H9 (cell line): Measurements from ENCODE around the gene SETD3. TPM values are rescaled to one million over a fixed set of nuclear protein-coding genes. Genes with fewer than 3 reads are reported as not detected.

Source experiments
- DNase-seq: peaks from one replicate; pipeline ENCODE4 v3.0.0-alpha.2; 2017
- H2AFZ ChIP-seq: one replicate; pipeline ENCODE4 v1.6.1; 2013; ENCODE audit warnings: mild to moderate bottlenecking, low read length, control low read depth, moderate library complexity
- H2AK5ac ChIP-seq: 2 replicates; pipeline ENCODE4 v1.6.1; 2013; ENCODE audit warnings: low read length, control low read depth, mixed read lengths; ENCODE audit not compliant: insufficient read length
- H2BK120ac ChIP-seq: one replicate; pipeline ENCODE4 v1.6.1; 2013; ENCODE audit warnings: low read depth, mild to moderate bottlenecking, low read length, control low read depth, inconsistent platforms; ENCODE audit not compliant: poor library complexity, severe bottlenecking
- H2BK12ac ChIP-seq: 2 replicates; pipeline ENCODE4 v1.6.1; 2013; ENCODE audit warnings: low read length, control low read depth, mixed read lengths, low read depth; ENCODE audit not compliant: insufficient read length
- H2BK15ac ChIP-seq: 2 replicates; pipeline ENCODE4 v1.6.1; 2013; ENCODE audit warnings: low read depth, low read length, control low read depth
- H2BK20ac ChIP-seq: one replicate; pipeline ENCODE4 v1.6.1; 2013; ENCODE audit warnings: low read depth, mild to moderate bottlenecking, low read length, control low read depth, inconsistent platforms; ENCODE audit not compliant: poor library complexity, severe bottlenecking
- H2BK5ac ChIP-seq: 2 replicates; pipeline ENCODE4 v1.6.1; 2013; ENCODE audit warnings: low read length, control low read depth, mixed read lengths; ENCODE audit not compliant: insufficient read length
- H3K14ac ChIP-seq: 2 replicates; pipeline ENCODE4 v1.6.1; 2013; ENCODE audit warnings: low read length, control low read depth; ENCODE audit not compliant: insufficient read depth
- H3K18ac ChIP-seq: 2 replicates; pipeline ENCODE4 v1.6.1; 2013; ENCODE audit warnings: low read depth, mild to moderate bottlenecking, mixed read lengths, low read length, control low read depth; ENCODE audit not compliant: insufficient read length
- H3K23ac ChIP-seq: 2 replicates; pipeline ENCODE4 v1.6.1; 2013; ENCODE audit warnings: low read length, control low read depth, mixed read lengths, low read depth; ENCODE audit not compliant: insufficient read length
- H3K23me2 ChIP-seq: 2 replicates; pipeline ENCODE4 v1.6.1; 2013; ENCODE audit warnings: low read depth, mild to moderate bottlenecking, mixed read lengths, low read length, control low read depth; ENCODE audit not compliant: insufficient read length, poor library complexity, severe bottlenecking
- H3K27ac ChIP-seq: 2 replicates; pipeline ENCODE4 v1.5.1; 2013; ENCODE audit warnings: low read length, control low read depth, mixed read lengths, low read depth; ENCODE audit not compliant: insufficient read length
- H3K27me3 ChIP-seq: 2 replicates; pipeline ENCODE4 v1.6.1; 2013; ENCODE audit warnings: low read length, control low read depth, inconsistent platforms; ENCODE audit not compliant: insufficient read depth
- H3K4ac ChIP-seq: 2 replicates; pipeline ENCODE4 v1.6.1; 2013; ENCODE audit warnings: low read depth, mild to moderate bottlenecking, control low read depth, inconsistent platforms, low read length, moderate library complexity
- H3K4me1 ChIP-seq: 2 replicates; pipeline ENCODE4 v1.6.1; 2013; ENCODE audit warnings: low read length, control low read depth, inconsistent platforms; ENCODE audit not compliant: insufficient read depth
- H3K4me2 ChIP-seq: 2 replicates; pipeline ENCODE4 v1.6.1; 2013; ENCODE audit warnings: low read length, control low read depth, mixed read lengths; ENCODE audit not compliant: insufficient read length, insufficient read depth
- H3K56ac ChIP-seq: 2 replicates; pipeline ENCODE4 v1.6.1; 2013; ENCODE audit warnings: low read depth, mild to moderate bottlenecking, mixed read lengths, low read length, control low read depth; ENCODE audit not compliant: insufficient read length
- H3K79me1 ChIP-seq: 2 replicates; pipeline ENCODE4 v1.6.1; 2013; ENCODE audit warnings: low read depth, mild to moderate bottlenecking, moderate library complexity, low read length, control low read depth, inconsistent platforms; ENCODE audit not compliant: insufficient read depth, poor library complexity, severe bottlenecking
- H3K79me2 ChIP-seq: 2 replicates; pipeline ENCODE4 v1.6.1; 2013; ENCODE audit warnings: low read length, control low read depth, inconsistent platforms; ENCODE audit not compliant: insufficient read depth
- H3K9ac ChIP-seq: 2 replicates; pipeline ENCODE4 v1.6.1; 2013; ENCODE audit warnings: low read length, control low read depth, mixed read lengths; ENCODE audit not compliant: insufficient read length; ENCODE audit errors: extremely low read depth
- H3K9me3 ChIP-seq: one replicate; pipeline ENCODE4 v1.6.1; 2013; ENCODE audit warnings: low read depth, low read length, inconsistent platforms; ENCODE audit not compliant: control insufficient read depth
- H3T11ph ChIP-seq: one replicate; pipeline ENCODE4 v1.6.1; 2013; ENCODE audit warnings: mild to moderate bottlenecking, low read length, control low read depth, inconsistent platforms
- H4K20me1 ChIP-seq: one replicate; pipeline ENCODE4 v1.6.1; 2013; ENCODE audit not compliant: control insufficient read depth, insufficient read length, insufficient read depth
- H4K5ac ChIP-seq: 2 replicates; pipeline ENCODE4 v1.6.1; 2013; ENCODE audit warnings: low read depth, mild to moderate bottlenecking, mixed read lengths, low read length, control low read depth; ENCODE audit not compliant: insufficient read length
- H4K8ac ChIP-seq: replicated peaks from 2 replicates; pipeline ENCODE4 v1.6.1; 2013; ENCODE audit warnings: low read length, control low read depth, mixed read lengths, low read depth; ENCODE audit not compliant: insufficient read length
- H4K91ac ChIP-seq: 2 replicates; pipeline ENCODE4 v1.6.1; 2013; ENCODE audit warnings: low read depth, mild to moderate bottlenecking, moderate library complexity, mixed read lengths, low read length, control low read depth; ENCODE audit not compliant: insufficient read length
- H3K27ac Mint-ChIP-seq, 3 experiments: 2 replicates in 2 of 3; 3 replicates in 1 of 3; pipeline ENCODE4 v1.8.0; 2020 to 2021; ENCODE audit warnings: mixed read lengths in 3 of 3, mild to moderate bottlenecking in 1 of 3, moderate library complexity in 1 of 3
- H3K27me3 Mint-ChIP-seq: 2 replicates; pipeline ENCODE4 v1.8.0; 2021; ENCODE audit warnings: low read depth, mild to moderate bottlenecking, moderate library complexity, mixed read lengths
- H3K36me3 Mint-ChIP-seq, 3 experiments: 2 replicates in 2 of 3; 3 replicates in 1 of 3; pipeline ENCODE4 v1.8.0; 2020 to 2021; ENCODE audit warnings: low read depth in 3 of 3, mixed read lengths in 3 of 3; ENCODE audit not compliant: insufficient read depth in 1 of 3
- H3K4me1 Mint-ChIP-seq, 2 experiments: 2 replicates each; pipeline ENCODE4 v1.8.0; 2020; ENCODE audit warnings: mixed read lengths in 2 of 2
- H3K4me3 Mint-ChIP-seq, 2 experiments: 2 replicates in 1 of 2; 3 replicates in 1 of 2; pipeline ENCODE4 v1.8.0; 2020 to 2021; ENCODE audit warnings: mild to moderate bottlenecking in 2 of 2, mixed read lengths in 2 of 2, moderate library complexity in 1 of 2
- H3K9me3 Mint-ChIP-seq, 2 experiments: 2 replicates in 1 of 2; 3 replicates in 1 of 2; pipeline ENCODE4 v1.8.0; 2020; ENCODE audit warnings: mild to moderate bottlenecking in 2 of 2, mixed read lengths in 2 of 2, moderate library complexity in 1 of 2
- WGBS: extraction: QIAGEN DNeasy Blood & Tissue Kit; methylation state at CpG from one replicate; pipeline ENCODE4 v1.1.7; 2013; ENCODE audit warnings: missing lambda C conversion rate, low lambda C conversion rate, mixed read lengths; ENCODE audit not compliant: insufficient read length; ENCODE audit errors: extremely low coverage; 5-methylcytosine and 5-hydroxymethylcytosine counted together
- total RNA-seq: library from RNA; stranded (reverse); gene quantifications from 2 replicates; pipeline ENCODE4 v1.2.1, GENCODE V29; 2021
- TF ChIP-seq, protein P1 (sequence below): fragments of 200-600 bp; sonication (generic); conservative IDR thresholded peaks from 3 replicates; pipeline ENCODE4 v1.8.0; 2021; ENCODE audit warnings: antibody characterized with exemption, mild to moderate bottlenecking

SETD3 gene
- total RNA-seq, 1 experiment from 2014 or later, result 56.7 TPM

DNA sequence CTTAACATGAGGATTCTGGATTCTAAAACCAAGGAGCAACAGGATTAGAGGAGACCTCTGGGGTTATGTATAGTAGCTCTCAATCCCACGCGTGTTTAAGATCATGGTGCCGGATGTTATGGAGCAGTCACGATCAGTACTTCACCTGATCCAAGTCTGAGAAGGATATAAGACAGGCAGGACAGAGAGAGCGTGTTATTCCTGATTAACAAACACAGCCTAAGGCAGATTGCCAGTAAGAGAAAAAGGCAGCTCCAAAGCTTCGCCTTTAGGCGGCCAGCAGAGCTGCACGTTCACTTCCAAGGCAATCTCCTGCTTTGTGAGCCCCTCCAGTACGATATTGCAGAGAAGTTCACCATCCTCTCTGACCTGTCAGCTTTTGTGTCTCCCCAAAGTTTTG is 5.5 kb downstream of the SETD3 start:
- Histone ChIP-seq H3K14ac (no peak overlapping the region), H3K4ac (no peak overlapping the region), H3K4me2 (no peak overlapping the region), H2BK5ac (no peak overlapping the region), H3K79me1 (peaks cover 13% of the 10 kb centered on the region), H4K91ac (no peak overlapping the region), H2BK15ac (no peak overlapping the region), H4K8ac (no peak overlapping the region), H2BK20ac (no peak overlapping the region), H3K23ac (no peak overlapping the region), H3K79me2 (peaks cover 49% of the 10 kb centered on the region; the same call in 1 of the 2 replicates), H4K5ac (no peak overlapping the region), H3K23me2 (peaks cover 4% of the 10 kb centered on the region), H3K56ac (no peak overlapping the region), H3K27me3 (no peaks in the 10 kb centered on the region), H3K4me1 (peaks cover 4% of the 10 kb centered on the region; the same call in 1 of the 2 replicates), H2AK5ac (no peak overlapping the region), H3K18ac (no peak overlapping the region), H3K27ac (no peak overlapping the region), H3K9me3 (no peaks in the 10 kb centered on the region), H3K9ac (no peak overlapping the region), H3T11ph (no peak overlapping the region), H2BK120ac (no peak overlapping the region), H2BK12ac (no peak overlapping the region), H4K20me1 (no peaks in the 10 kb centered on the region), H2AFZ (no peak overlapping the region)
- WGBS, result no CpG with 5 or more reads among the region's 9 CpGs
- Mint-ChIP-seq H3K9me3 (no peaks in the 10 kb centered on the region), H3K27me3 (no peaks in the 10 kb centered on the region), H3K4me3 (no peak overlapping the region), H3K27ac (peak overlapping the region in 2 of 3 experiments; percentile 8 to 50; a peak in 3 of 7 replicates), H3K4me1 (peaks cover 31 to 40% of the 10 kb centered on the region in 2 experiments), H3K36me3 (no peaks in the 10 kb centered on the region)
- TF ChIP-seq, protein P1, sequence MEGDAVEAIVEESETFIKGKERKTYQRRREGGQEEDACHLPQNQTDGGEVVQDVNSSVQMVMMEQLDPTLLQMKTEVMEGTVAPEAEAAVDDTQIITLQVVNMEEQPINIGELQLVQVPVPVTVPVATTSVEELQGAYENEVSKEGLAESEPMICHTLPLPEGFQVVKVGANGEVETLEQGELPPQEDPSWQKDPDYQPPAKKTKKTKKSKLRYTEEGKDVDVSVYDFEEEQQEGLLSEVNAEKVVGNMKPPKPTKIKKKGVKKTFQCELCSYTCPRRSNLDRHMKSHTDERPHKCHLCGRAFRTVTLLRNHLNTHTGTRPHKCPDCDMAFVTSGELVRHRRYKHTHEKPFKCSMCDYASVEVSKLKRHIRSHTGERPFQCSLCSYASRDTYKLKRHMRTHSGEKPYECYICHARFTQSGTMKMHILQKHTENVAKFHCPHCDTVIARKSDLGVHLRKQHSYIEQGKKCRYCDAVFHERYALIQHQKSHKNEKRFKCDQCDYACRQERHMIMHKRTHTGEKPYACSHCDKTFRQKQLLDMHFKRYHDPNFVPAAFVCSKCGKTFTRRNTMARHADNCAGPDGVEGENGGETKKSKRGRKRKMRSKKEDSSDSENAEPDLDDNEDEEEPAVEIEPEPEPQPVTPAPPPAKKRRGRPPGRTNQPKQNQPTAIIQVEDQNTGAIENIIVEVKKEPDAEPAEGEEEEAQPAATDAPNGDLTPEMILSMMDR, result no peak
- DNase-seq, result no peak
